AG09309 (cell line): ENCODE data around the gene CLPSL1.
A peak's percentile ranks its signal among the peaks of the same experiment; 100 is the strongest.

Experiments
- DNase-seq: peaks from one replicate; pipeline ENCODE4 v3.0.0-alpha.2; 2010; ENCODE audit warnings: low read depth
- H3K4me3 ChIP-seq: 2 replicates; pipeline ENCODE4 v1.5.1; 2011; ENCODE audit warnings: mild to moderate bottlenecking, low read depth, low read length, moderate library complexity; ENCODE audit not compliant: control insufficient read depth
- CTCF ChIP-seq: IDR thresholded peaks from 2 replicates; pipeline ENCODE4 v1.5.1; 2011; ENCODE audit warnings: mild to moderate bottlenecking, low read depth, low read length, inconsistent platforms; ENCODE audit not compliant: insufficient read depth, control insufficient read depth; ENCODE audit errors: missing control alignments

The CLPSL1 gene

GRCh38 chr6:35804996-35805736, 24.3 kb downstream of the CLPSL1 start, which contains the start of gene LHFPL5:
LHFPL5 (plus strand) TSS chr6:35805352; CDS start chr6:35805671, 319 bp downstream.
- no peak for TF ChIP-seq CTCF
- H3K4me3 ChIP-seq: no peak within 1 kb of the TSS
- DNase-seq: no peak

GRCh38 chr6:35808688-35809087, 27.9 kb downstream of the CLPSL1 start:
- DNase-seq: no peak
- no peak overlapping the region for H3K4me3 ChIP-seq
- no peak for TF ChIP-seq CTCF

- no peak overlapping the region for H3K4me3 ChIP-seq
- no peak for DNase-seq
- no peak for TF ChIP-seq CTCF
These were observed 29.0 kb downstream of the CLPSL1 start for GRCh38 chr6:35809809-35810208.

GRCh38 chr6:35810971-35811698, 30.3 kb downstream of the CLPSL1 start:
- H3K4me3 ChIP-seq: no peak overlapping the region
- TF ChIP-seq CTCF: no peak
- DNase-seq: peak; percentile 3

- DNase-seq: no peak
- no peak overlapping the region for H3K4me3 ChIP-seq
- no peak for TF ChIP-seq CTCF
These were observed 30.8 kb downstream of the CLPSL1 start for GRCh38 chr6:35811699-35811995.

- TF ChIP-seq CTCF: no peak
- no peak for DNase-seq
- H3K4me3 ChIP-seq: no peak overlapping the region
These were observed 36.7 kb downstream of the CLPSL1 start for GRCh38 chr6:35817515-35817914.
